GM19397 (cell line): ENCODE results near the gene LARGE1.
A peak's percentile ranks its signal among the peaks of the same experiment; 100 is the strongest.

Experiments used
- ATAC-seq: cut with Tn5 transposase; IDR thresholded peaks from one replicate; pipeline ENCODE4 v1.9.1; 2021; ENCODE audit warnings: mild to moderate bottlenecking, moderate library complexity; ENCODE audit not compliant: unreplicated experiment

Gene LARGE1

GRCh38 chr22:33335611-33336279, 584.5 kb downstream of the LARGE1 start:
- ATAC-seq, result no peak

- ATAC-seq, result no peak
These were observed 587.7 kb downstream of the LARGE1 start for GRCh38 chr22:33332538-33332937.

- no peak for ATAC-seq
These were observed 589.3 kb downstream of the LARGE1 start for GRCh38 chr22:33331017-33331416.

GRCh38 chr22:33330534-33330933, 589.7 kb downstream of the LARGE1 start:
- ATAC-seq, result no peak

- ATAC-seq, result no peak
These were observed 590.9 kb downstream of the LARGE1 start for GRCh38 chr22:33329398-33329797.

GRCh38 chr22:33328789-33329296, 591.4 kb downstream of the LARGE1 start:
- ATAC-seq, result no peak

DNA sequence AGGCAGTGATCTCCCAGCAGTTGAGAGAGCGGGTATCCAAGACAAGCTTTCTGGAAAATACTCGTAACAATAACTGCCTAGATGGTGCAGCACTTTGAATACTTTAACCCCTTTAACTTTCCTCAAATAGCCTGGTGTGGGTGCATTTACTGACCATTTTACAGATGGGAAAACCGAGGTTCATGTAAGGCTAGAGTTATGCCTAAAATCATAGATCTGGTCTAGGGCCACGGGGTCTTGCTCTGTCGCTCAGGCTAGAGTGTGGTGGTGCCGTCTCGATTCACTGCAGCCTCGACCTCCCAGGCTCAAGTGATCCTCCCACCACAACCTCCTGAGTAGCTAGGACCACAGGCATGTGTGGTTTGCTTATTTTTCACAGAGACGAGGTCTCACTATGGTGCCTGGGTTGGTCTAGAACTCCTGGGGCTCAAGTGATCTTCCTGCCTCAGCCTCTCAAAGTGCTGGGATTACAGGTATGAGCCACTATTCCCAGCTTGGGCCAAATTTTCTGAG, 592.9 kb downstream of the LARGE1 start:
- ATAC-seq, result no peak

GRCh38 chr22:33326540-33327295, 593.6 kb downstream of the LARGE1 start:
- no peak for ATAC-seq

GRCh38 chr22:33325232-33326004, 594.9 kb downstream of the LARGE1 start:
- no peak for ATAC-seq

GRCh38 chr22:33324228-33324627, 596.0 kb downstream of the LARGE1 start:
- no peak for ATAC-seq

- no peak for ATAC-seq
These were observed 598.8 kb downstream of the LARGE1 start for GRCh38 chr22:33321466-33321865.

GRCh38 chr22:33315954-33316353, 604.3 kb downstream of the LARGE1 start:
- ATAC-seq, result no peak

- ATAC-seq, result no peak
These were observed 605.2 kb downstream of the LARGE1 start for GRCh38 chr22:33315117-33315516.

DNA sequence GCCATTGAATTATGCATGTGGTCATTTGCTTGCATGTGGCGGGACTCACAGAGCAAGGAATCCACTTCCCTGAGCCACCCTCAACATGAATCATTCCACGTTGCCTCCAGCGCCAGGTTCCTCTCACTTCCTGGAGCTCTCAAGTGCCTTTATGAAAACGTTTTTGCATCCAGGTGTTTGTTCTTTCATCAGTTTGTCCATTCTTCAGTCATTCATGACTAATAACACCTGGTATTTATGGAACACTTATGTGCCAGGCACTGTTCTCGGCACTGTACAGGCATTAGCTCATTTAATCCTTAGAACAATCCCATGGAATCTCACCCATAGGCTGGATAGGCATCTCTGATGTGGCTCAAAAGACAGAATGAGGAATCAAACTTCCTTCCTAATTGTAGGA, 606.0 kb downstream of the LARGE1 start:
- no peak for ATAC-seq

DNA sequence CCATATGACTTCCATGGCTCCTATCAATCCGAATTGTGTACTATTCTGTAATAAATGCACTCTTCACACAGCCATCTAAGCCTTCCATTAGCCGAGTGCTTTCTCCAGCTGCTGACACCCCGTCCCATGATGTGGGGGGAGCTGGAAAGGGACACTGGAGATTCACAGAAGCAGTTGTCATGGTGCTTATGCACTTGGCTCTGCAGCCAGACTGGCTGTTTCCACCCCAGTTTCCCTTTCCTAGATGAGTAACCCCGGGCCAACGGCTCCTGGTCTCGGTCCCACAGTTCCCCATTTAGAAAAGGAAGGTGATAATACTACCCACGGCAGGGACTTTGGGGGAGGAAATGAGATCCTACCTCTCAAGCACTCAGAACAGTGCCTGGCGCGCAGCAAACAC, 617.2 kb downstream of the LARGE1 start:
- ATAC-seq, result no peak

GRCh38 chr22:33302549-33302948, 617.7 kb downstream of the LARGE1 start:
- ATAC-seq, result no peak

- no peak for ATAC-seq
These were observed 618.2 kb downstream of the LARGE1 start for GRCh38 chr22:33302049-33302545.

GRCh38 chr22:33300165-33300564, 620.1 kb downstream of the LARGE1 start:
- ATAC-seq, result no peak

GRCh38 chr22:33299245-33299956, 620.9 kb downstream of the LARGE1 start:
- peak; percentile 79 for ATAC-seq

- ATAC-seq, result no peak
These were observed 623.3 kb downstream of the LARGE1 start for GRCh38 chr22:33296941-33297340.
